A673 (cell line): ENCODE data around the gene GGA3. TPM values are rescaled to one million over a fixed set of nuclear protein-coding genes. Genes with fewer than 3 reads are reported as not detected.

Source experiments
- Bru-seq: library from RNA; stranded (reverse); fragments of 400-500 nt; gene quantifications from one replicate; lab custom pipeline; 2021; lab: Mats Ljungman, UMichigan
- BruChase-seq, 2 experiments: library from RNA; stranded (reverse); fragments of 400-500 nt; gene quantifications; one replicate each; lab custom pipeline; 2021; lab: Mats Ljungman, UMichigan
- BruUV-seq: library from RNA; stranded (reverse); fragments of 400-500 nt; replicated peaks from 2 replicates; lab custom pipeline; 2021; lab: Mats Ljungman, UMichigan
- CTCF ChIA-PET: fragments of 300-600 bp; sonication (Branson Sonifier 250); formaldehyde crosslinking; loops from one replicate; lab custom pipeline; 2022; ENCODE audit warnings: antibody characterized with exemption; lab: Charles Lee
- POLR2A ChIA-PET: fragments of 300-600 bp; sonication (Branson Sonifier 250); formaldehyde crosslinking; loops from one replicate; lab custom pipeline; 2022; ENCODE audit warnings: antibody characterized with exemption; ENCODE audit not compliant: low non-redundant PET; lab: Charles Lee
- DNase-seq: peaks from one replicate; pipeline ENCODE4 v3.0.0-alpha.2; 2015; ENCODE audit warnings: low spot score
- H3K27ac ChIP-seq: fragments of 200-600 bp; sonication (generic); 2 replicates; pipeline ENCODE4 v1.5.1; 2016; ENCODE audit warnings: mixed run types, low read depth, mild to moderate bottlenecking, mixed read lengths, antibody characterized with exemption, low read length; ENCODE audit not compliant: poor library complexity, severe bottlenecking
- H3K27me3 ChIP-seq: fragments of 200-600 bp; sonication (generic); replicated peaks from 2 replicates; pipeline ENCODE4 v1.6.1; 2017; ENCODE audit warnings: mixed run types, low read depth, mild to moderate bottlenecking, mixed read lengths, antibody characterized with exemption, low read length; ENCODE audit not compliant: insufficient read depth, poor library complexity
- H3K36me3 ChIP-seq: fragments of 200-600 bp; sonication (generic); 2 replicates; pipeline ENCODE4 v1.6.1; 2016; ENCODE audit warnings: mixed run types, mild to moderate bottlenecking, mixed read lengths, antibody characterized with exemption, low read length; ENCODE audit not compliant: insufficient read depth, poor library complexity, severe bottlenecking
- H3K4me1 ChIP-seq: fragments of 200-600 bp; sonication (generic); 2 replicates; pipeline ENCODE4 v1.6.1; 2017; ENCODE audit warnings: mixed run types, mild to moderate bottlenecking, mixed read lengths, antibody characterized with exemption, low read length; ENCODE audit not compliant: insufficient read depth, poor library complexity, severe bottlenecking
- H3K4me3 ChIP-seq: fragments of 200-600 bp; sonication (generic); 2 replicates; pipeline ENCODE4 v1.5.1; 2016; ENCODE audit warnings: low read depth, mixed run types, mild to moderate bottlenecking, mixed read lengths, low read length; ENCODE audit not compliant: poor library complexity, severe bottlenecking
- H3K9me3 ChIP-seq: fragments of 200-600 bp; sonication (generic); 2 replicates; pipeline ENCODE4 v1.6.1; 2016; ENCODE audit warnings: mixed run types, low read depth, mild to moderate bottlenecking, mixed read lengths, antibody characterized with exemption, low read length; ENCODE audit not compliant: poor library complexity, severe bottlenecking
- EZH2 ChIP-seq: fragments of 200-600 bp; sonication (generic); IDR thresholded peaks from 2 replicates; pipeline ENCODE4 v1.6.1; 2017; ENCODE audit warnings: borderline replicate concordance, low read depth, mild to moderate bottlenecking, mixed read lengths, antibody characterized with exemption, low read length; ENCODE audit not compliant: poor library complexity, severe bottlenecking
- intact Hi-C: fragments of 100-400 bp; cut with micrococcal nuclease; formaldehyde crosslinking; loops from one replicate; pipeline ENCODE4 v1.10.0; 2022; ENCODE audit not compliant: unreplicated experiment
- long read RNA-seq: library from polyadenylated mRNA; stranded (forward); transcript quantifications from one replicate; pipeline ENCODE4 v2.0.0, GENCODE V29; 2022
- total RNA-seq: library from RNA; stranded (reverse); gene quantifications from 2 replicates; pipeline ENCODE4 v1.2.3, GENCODE V29; 2021
- TF ChIP-seq, protein P1 (sequence below): fragments of 300-800, 200-600 bp; sonication (generic); conservative IDR thresholded peaks from 2 replicates; pipeline ENCODE4 v1.5.1; 2017; ENCODE audit warnings: low read depth, mild to moderate bottlenecking, antibody characterized with exemption, low read length, moderate library complexity, mixed read lengths

The GGA3 gene, protein sequence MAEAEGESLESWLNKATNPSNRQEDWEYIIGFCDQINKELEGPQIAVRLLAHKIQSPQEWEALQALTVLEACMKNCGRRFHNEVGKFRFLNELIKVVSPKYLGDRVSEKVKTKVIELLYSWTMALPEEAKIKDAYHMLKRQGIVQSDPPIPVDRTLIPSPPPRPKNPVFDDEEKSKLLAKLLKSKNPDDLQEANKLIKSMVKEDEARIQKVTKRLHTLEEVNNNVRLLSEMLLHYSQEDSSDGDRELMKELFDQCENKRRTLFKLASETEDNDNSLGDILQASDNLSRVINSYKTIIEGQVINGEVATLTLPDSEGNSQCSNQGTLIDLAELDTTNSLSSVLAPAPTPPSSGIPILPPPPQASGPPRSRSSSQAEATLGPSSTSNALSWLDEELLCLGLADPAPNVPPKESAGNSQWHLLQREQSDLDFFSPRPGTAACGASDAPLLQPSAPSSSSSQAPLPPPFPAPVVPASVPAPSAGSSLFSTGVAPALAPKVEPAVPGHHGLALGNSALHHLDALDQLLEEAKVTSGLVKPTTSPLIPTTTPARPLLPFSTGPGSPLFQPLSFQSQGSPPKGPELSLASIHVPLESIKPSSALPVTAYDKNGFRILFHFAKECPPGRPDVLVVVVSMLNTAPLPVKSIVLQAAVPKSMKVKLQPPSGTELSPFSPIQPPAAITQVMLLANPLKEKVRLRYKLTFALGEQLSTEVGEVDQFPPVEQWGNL
- total RNA-seq: 52.7 and 55.8 TPM in 2 replicates
- Bru-seq, nascent RNA: percentile 74 among the genes with signal in this experiment
- BruChase-seq, experiment 1, labeled RNA remaining after a 2-hour chase: percentile 84 among the genes with signal in this experiment
- percentile 94 among the genes with signal in this experiment for BruChase-seq, experiment 2, labeled RNA remaining after a 6-hour chase
- long read RNA-seq, full-length matches to known transcripts: 8 of 25 reads
- long read RNA-seq, partial matches to known transcripts: 2 of 25 reads
- long read RNA-seq, other reads (novel, unspliced or antisense): 15 of 25 reads

DNA sequence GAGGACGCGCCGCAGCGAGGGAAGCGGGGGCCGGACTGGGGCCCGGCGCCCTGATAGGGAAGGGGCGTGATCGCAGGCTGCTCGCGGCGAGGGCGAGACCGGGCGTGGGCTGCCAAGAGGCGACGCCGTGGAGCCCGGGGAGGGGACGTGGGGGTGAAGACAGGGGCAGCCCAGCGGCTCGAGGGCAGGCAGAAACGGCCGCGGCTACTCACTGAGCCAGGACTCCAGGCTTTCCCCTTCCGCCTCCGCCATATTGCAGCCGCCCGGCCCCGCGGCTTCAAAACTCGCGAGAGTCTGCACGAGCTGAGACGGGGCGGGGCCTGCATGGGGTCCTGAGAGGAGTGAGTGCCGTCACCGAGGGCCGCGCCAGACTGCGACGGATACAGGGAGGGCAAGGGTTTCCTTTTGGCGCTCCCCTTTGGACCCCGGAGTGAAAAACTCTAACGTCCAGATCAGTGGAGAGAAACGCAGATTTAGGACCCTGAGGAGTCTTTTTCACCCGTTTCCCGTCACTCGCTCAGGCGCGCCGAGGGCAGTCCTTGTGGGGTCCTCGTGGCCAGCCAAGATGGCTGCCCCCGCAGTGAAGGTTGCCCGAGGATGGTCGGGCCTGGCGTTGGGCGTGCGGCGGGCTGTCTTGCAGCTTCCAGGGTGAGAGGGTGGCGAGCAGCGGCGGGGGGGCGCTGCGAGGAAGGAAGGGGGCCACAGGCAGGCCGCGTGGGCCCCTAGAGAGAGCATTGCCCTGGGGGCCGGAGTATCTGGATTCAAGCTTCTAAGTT is at the start of gene GGA3, which contains the start of gene MRPS7:
TSS of gene GGA3 (minus strand) at position 271 of the 776 bp plus-strand sequence. CDS start at position 252, 19 bp downstream.
TSS of gene MRPS7 (plus strand) at position 544 of the 776 bp plus-strand sequence. CDS start at position 566, 22 bp downstream.
- Histone ChIP-seq H3K4me3 (peak within 1 kb of the TSS; percentile 84), H3K9me3 (no peaks in the 10 kb centered on the region), H3K36me3 (peaks cover 33% of the 10 kb centered on the region), H3K4me1 (peaks cover 10% of the 10 kb centered on the region), H3K27me3 (no peaks in the 10 kb centered on the region), H3K27ac (peak within 1 kb of the TSS; percentile 99)
- TF ChIP-seq, protein P1, sequence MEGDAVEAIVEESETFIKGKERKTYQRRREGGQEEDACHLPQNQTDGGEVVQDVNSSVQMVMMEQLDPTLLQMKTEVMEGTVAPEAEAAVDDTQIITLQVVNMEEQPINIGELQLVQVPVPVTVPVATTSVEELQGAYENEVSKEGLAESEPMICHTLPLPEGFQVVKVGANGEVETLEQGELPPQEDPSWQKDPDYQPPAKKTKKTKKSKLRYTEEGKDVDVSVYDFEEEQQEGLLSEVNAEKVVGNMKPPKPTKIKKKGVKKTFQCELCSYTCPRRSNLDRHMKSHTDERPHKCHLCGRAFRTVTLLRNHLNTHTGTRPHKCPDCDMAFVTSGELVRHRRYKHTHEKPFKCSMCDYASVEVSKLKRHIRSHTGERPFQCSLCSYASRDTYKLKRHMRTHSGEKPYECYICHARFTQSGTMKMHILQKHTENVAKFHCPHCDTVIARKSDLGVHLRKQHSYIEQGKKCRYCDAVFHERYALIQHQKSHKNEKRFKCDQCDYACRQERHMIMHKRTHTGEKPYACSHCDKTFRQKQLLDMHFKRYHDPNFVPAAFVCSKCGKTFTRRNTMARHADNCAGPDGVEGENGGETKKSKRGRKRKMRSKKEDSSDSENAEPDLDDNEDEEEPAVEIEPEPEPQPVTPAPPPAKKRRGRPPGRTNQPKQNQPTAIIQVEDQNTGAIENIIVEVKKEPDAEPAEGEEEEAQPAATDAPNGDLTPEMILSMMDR: no peak
- TF ChIP-seq EZH2: no peak
- peak; percentile 97 for DNase-seq
- intact Hi-C loops: no loop called here
- ChIA-PET POLR2A (interaction anchor here (0.5 to 1.5 kb wide), 3 partner anchors 21 to 200 kb away, joined by 3 to 6 read pairs (median 5); no protein-coding TSS in a partner anchor), CTCF (interaction anchor here (0.6 to 4.2 kb wide), 2 partner anchors 9 to 18 kb away, joined by 3 to 16 read pairs; partner anchors contain the start of gene MIF4GD)
- BruUV-seq: no TSS peak

DNA sequence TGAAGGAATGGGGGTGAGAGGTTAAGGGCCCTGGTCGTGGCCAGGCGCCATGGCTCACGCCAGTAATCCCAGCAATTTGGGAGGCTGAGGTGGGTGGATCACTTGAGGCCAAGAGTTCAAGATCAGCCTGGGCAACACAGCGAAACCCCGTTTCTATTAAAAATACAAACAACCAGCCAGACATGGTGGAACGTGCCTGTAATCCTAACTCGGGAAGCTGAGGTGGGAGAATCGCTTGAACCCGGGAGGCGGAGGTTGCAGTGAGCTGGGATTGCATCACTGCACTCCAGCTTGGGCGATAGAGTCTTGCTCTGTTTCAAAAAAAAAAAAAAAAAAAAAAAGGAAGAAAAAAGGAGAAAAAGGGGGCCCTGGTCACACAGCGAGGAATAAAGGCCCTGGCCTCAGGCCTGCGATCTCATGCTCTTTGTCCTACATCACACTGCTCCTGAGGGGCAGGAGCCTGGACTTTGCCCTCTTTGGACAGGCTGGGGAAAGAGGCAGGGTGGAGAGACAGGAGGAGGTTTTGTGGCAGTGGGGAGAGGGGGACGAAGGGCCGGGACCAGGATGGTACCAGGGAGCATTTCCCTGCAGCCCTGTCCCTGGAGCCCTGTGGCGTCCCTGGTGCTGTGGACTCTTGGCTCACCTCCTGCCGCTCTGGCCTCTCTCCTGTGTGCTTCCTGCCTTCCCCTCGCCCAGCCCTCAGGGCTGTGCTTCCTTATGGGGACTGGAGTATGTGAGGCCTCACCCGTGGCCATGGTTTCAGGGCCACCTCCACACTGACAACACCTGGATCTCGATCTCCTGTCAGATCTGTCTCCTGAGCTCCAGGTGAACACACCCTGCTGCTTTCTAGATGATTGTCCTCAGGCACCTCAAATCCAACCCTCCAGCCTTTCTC is 47.6 kb upstream of the GGA3 start:
- ChIA-PET CTCF (no interaction called here), POLR2A (no interaction called here)
- H3K27ac ChIP-seq: no peak overlapping the region
- no peaks in the 10 kb centered on the region for H3K36me3 ChIP-seq
- no peaks in the 10 kb centered on the region for H3K27me3 ChIP-seq
- no peak for DNase-seq
- intact Hi-C loops: no loop called here
- H3K4me1 ChIP-seq: no peaks in the 10 kb centered on the region
- no peaks in the 10 kb centered on the region for H3K9me3 ChIP-seq
- TF ChIP-seq, protein P1: no peak
- no peak for TF ChIP-seq EZH2
- H3K4me3 ChIP-seq: no peak overlapping the region
- BruUV-seq: no TSS peak
